Activated T-cell treated with anti-CD3 and anti-CD28 coated beads, Interleukin-2, amount 50 U/mL, for 4 hours (primary cell): Measurements from ENCODE around the gene PDE4B. TPM values are rescaled to one million over a fixed set of nuclear protein-coding genes. Genes with fewer than 3 reads are reported as not detected.
A peak's percentile ranks its signal among the peaks of the same experiment; 100 is the strongest.

Experiments
- ATAC-seq, 2 donors: fragments of 200-7000 bp; cut with Tn5 transposase; one replicate each; pipeline ENCODE4 v1.10.0; 2021
- DNase-seq: peaks from one replicate; pipeline ENCODE4 v3.0.0-alpha.2; 2020
- H3K27me3 Mint-ChIP-seq: one replicate; pipeline ENCODE4 v1.8.0; 2021; ENCODE audit warnings: low read depth, mixed read lengths
- H3K36me3 Mint-ChIP-seq: one replicate; pipeline ENCODE4 v1.8.0; 2022; ENCODE audit warnings: mixed read lengths; ENCODE audit not compliant: insufficient read depth
- H3K4me1 Mint-ChIP-seq: one replicate; pipeline ENCODE4 v1.8.0; 2021; ENCODE audit warnings: low read depth, mixed read lengths
- H3K4me3 Mint-ChIP-seq: one replicate; pipeline ENCODE4 v1.8.0; 2021; ENCODE audit warnings: mild to moderate bottlenecking, moderate library complexity, mixed read lengths
- H3K9me3 Mint-ChIP-seq: one replicate; pipeline ENCODE4 v1.8.0; 2021; ENCODE audit warnings: mixed read lengths
- total RNA-seq, 3 donors: library from RNA; stranded (reverse); gene quantifications; one replicate each; pipeline ENCODE4 v1.2.1, GENCODE V29; 2021

PDE4B gene
- total RNA-seq, 3 donors from 2014 or later, result 18.8 to 31.5 (median 20.8) TPM

GRCh38 chr1:66365635-66366034 lies 572.9 kb downstream of the PDE4B start:
- Mint-ChIP-seq H3K9me3 (no peaks in the 10 kb centered on the region), H3K4me3 (no peak overlapping the region), H3K36me3 (peaks cover 80% of the 10 kb centered on the region), H3K27me3 (no peaks in the 10 kb centered on the region), H3K4me1 (peaks cover 77% of the 10 kb centered on the region)
- ATAC-seq (no peak), DNase-seq (no peak)

DNA sequence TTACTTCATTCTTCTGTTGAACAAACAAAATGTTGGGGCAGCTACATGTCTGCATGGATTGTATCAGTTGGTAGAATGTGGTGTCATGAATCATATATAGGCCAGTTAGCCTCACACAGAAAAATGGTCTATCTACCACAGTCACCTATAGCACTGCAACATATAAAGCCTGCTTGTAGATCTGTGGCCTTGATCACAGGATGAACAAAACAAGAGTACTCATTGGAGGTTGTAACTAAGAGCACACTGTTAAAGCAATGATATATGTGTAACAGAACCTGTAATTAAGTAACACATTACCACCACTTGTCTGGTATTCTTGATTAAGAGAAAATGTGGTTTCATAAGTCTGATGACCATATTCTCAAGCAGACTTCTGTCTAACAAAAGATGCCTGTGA lies 573.9 kb downstream of the PDE4B start:
- no peak for DNase-seq
- Mint-ChIP-seq H3K36me3 (peaks cover 80% of the 10 kb centered on the region), H3K9me3 (no peaks in the 10 kb centered on the region), H3K27me3 (no peaks in the 10 kb centered on the region), H3K4me1 (peaks cover 80% of the 10 kb centered on the region), H3K4me3 (peak overlapping the region; percentile 29)
- no peak for ATAC-seq

DNA sequence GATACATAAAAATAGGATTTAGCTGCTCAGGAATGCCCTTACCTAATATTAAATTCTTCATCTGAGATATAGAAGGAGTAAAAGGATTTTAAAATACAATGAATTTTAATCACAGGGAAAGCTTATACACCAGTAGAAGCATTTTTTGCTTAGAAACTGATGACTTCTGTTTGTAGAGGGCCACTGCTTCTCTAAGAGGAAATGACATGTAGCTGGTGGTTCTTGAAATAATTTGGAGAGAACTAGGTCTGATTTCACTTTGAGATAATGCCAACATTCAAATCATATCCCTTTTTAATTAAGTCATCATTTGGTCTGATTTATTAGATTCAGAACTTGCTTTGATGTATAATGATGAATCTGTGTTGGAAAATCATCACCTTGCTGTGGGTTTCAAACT lies 574.7 kb downstream of the PDE4B start:
- H3K9me3 Mint-ChIP-seq, result no peaks in the 10 kb centered on the region
- peaks cover 80% of the 10 kb centered on the region for H3K36me3 Mint-ChIP-seq
- ATAC-seq (peak; percentile 1 to 6), DNase-seq (no peak)
- H3K4me1 Mint-ChIP-seq, result peaks cover 83% of the 10 kb centered on the region
- peak overlapping the region; percentile 29 for H3K4me3 Mint-ChIP-seq
- H3K27me3 Mint-ChIP-seq, result no peaks in the 10 kb centered on the region

DNA sequence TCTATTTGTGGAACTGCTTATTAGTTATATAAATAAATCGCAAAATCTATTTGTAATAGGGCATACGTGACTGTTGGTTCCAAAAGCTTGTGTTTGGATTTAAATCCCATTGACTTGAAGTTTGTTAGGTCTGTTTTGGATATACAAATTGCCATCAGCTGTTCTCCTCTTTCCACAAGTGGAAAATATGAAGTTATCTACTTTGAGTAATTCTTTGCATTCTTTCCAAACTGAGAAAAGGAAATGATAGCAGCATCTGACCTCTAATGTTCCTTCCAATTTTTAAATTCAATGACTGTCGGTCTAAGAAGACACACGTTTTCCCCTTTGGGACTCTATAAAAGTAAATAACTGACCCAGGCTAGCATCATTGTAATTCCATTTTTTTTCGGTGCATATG lies 575.6 kb downstream of the PDE4B start:
- no peak for DNase-seq
- no peaks in the 10 kb centered on the region for H3K9me3 Mint-ChIP-seq
- H3K4me1 Mint-ChIP-seq, result peaks cover 88% of the 10 kb centered on the region
- no peaks in the 10 kb centered on the region for H3K27me3 Mint-ChIP-seq
- H3K4me3 Mint-ChIP-seq, result peak overlapping the region; percentile 55
- no peak for ATAC-seq
- H3K36me3 Mint-ChIP-seq, result peaks cover 82% of the 10 kb centered on the region

GRCh38 chr1:66370462-66370971 lies 577.8 kb downstream of the PDE4B start:
- ATAC-seq (peak; percentile 41 to 54), DNase-seq (no peak)
- peaks cover 67% of the 10 kb centered on the region for H3K36me3 Mint-ChIP-seq
- H3K9me3 Mint-ChIP-seq, result no peaks in the 10 kb centered on the region
- H3K4me3 Mint-ChIP-seq, result peak overlapping the region; percentile 60
- no peaks in the 10 kb centered on the region for H3K27me3 Mint-ChIP-seq
- H3K4me1 Mint-ChIP-seq, result peaks cover 92% of the 10 kb centered on the region

DNA sequence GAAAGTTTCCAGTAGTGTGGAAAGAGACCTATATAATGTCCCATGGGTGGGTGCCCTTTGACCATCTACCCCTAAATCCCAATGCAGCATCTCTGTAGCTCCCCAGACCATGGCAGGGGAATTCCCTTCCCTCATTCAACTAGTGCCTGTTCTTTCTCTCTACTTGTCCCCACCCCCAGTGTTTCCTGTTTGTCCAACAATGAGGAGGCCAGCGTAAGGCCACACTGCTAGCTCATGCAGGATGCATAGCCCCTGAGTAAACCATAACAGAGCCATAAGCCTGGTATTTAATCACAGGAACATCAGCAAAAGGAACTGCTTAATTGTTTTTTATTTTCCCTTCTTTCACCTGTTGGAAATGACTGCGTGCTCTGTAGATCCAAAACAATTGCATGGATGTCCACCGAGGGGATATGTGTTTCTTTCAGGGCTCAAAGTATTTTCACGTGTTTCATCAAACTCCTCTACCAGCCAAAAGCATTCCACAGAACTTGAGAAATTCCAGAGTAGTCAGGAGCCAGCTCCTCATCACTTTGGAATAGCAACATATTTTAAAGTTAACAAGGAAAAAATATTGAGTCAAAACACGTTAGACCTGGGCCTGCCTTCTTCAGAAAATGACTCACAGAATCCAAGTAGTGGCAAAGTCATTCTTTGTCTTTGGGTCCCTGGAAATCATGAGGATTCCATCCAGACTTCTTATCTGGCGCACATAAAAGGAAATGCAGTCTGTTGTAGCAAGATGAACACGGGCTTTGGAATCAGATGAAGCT lies 578.7 kb downstream of the PDE4B start:
- Mint-ChIP-seq H3K4me3 (peak overlapping the region; percentile 40), H3K27me3 (no peaks in the 10 kb centered on the region), H3K4me1 (peaks cover 93% of the 10 kb centered on the region), H3K9me3 (no peaks in the 10 kb centered on the region), H3K36me3 (peaks cover 59% of the 10 kb centered on the region)
- no peak for DNase-seq
- ATAC-seq, result peak in 1 of 2 donors; percentile 5

- no peak for ATAC-seq
- H3K4me3 Mint-ChIP-seq, result peak overlapping the region; percentile 40
- H3K27me3 Mint-ChIP-seq, result no peaks in the 10 kb centered on the region
- H3K4me1 Mint-ChIP-seq, result peaks cover 87% of the 10 kb centered on the region
- DNase-seq, result no peak
- H3K9me3 Mint-ChIP-seq, result no peaks in the 10 kb centered on the region
- peaks cover 47% of the 10 kb centered on the region for H3K36me3 Mint-ChIP-seq
These were observed 579.9 kb downstream of the PDE4B start for GRCh38 chr1:66372522-66373101.

DNA sequence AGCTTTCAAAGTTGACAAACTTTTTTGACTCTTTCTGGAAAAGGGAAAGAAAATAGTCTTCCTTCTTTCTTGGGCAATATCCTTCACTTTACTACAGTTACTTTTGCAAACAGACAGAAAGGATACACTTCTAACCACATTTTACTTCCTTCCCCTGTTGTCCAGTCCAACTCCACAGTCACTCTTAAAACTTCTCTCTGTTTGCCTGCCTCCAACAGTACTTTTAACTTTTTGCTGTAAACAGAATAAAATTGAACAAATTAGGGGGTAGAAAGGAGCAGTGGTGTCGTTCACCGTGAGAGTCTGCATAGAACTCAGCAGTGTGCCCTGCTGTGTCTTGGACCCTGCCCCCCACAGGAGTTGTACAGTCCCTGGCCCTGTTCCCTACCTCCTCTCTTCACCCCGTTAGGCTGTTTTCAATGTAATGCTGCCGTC lies 580.5 kb downstream of the PDE4B start:
- Mint-ChIP-seq H3K27me3 (no peaks in the 10 kb centered on the region), H3K36me3 (peaks cover 43% of the 10 kb centered on the region), H3K4me1 (peaks cover 86% of the 10 kb centered on the region), H3K9me3 (no peaks in the 10 kb centered on the region), H3K4me3 (peak overlapping the region; percentile 17)
- DNase-seq (no peak), ATAC-seq (no peak)

- Mint-ChIP-seq H3K4me1 (peaks cover 80% of the 10 kb centered on the region), H3K36me3 (peaks cover 33% of the 10 kb centered on the region), H3K9me3 (no peaks in the 10 kb centered on the region), H3K4me3 (peak overlapping the region; percentile 24), H3K27me3 (no peaks in the 10 kb centered on the region)
- DNase-seq (no peak), ATAC-seq (peak; percentile 39)
These were observed 581.5 kb downstream of the PDE4B start for GRCh38 chr1:66374148-66374547.

DNA sequence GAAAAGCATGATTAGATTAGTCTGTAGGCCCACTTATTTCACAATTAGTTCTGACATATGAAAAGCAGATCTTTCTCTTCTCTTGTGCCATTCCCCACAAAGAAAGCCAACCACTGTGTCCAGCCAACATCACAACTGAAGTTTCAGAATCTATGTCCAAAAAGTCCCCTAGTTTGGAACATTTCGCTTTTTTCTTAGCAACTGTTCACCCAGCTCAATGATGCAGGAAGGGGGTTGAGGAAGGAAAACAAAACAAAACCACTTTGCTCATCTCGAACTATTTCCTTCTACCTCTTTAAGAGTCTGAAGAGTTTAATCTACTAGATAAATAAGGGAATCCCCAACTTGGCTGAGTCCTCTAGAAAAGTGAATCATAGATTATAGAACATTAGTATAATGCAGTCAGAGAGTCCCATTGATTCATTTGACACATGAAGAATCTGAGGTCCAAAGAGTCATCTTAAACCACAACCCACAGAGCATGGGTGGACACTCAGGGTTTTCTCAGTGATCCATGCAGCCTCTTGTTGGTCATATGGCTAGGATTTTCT lies 581.9 kb downstream of the PDE4B start:
- ATAC-seq (peak; percentile 62 to 73), DNase-seq (no peak)
- no peaks in the 10 kb centered on the region for H3K9me3 Mint-ChIP-seq
- peak overlapping the region; percentile 70 for H3K4me3 Mint-ChIP-seq
- no peaks in the 10 kb centered on the region for H3K27me3 Mint-ChIP-seq
- peaks cover 29% of the 10 kb centered on the region for H3K36me3 Mint-ChIP-seq
- peaks cover 80% of the 10 kb centered on the region for H3K4me1 Mint-ChIP-seq

- H3K9me3 Mint-ChIP-seq, result no peaks in the 10 kb centered on the region
- no peaks in the 10 kb centered on the region for H3K27me3 Mint-ChIP-seq
- no peak overlapping the region for H3K4me3 Mint-ChIP-seq
These were observed 582.4 kb downstream of the PDE4B start for GRCh38 chr1:66375125-66375524.

GRCh38 chr1:66380452-66381212 lies 587.9 kb downstream of the PDE4B start:
- H3K36me3 Mint-ChIP-seq, result peaks cover 2% of the 10 kb centered on the region
- ATAC-seq (peak; percentile 49 to 80), DNase-seq (no peak)
- H3K4me1 Mint-ChIP-seq, result peaks cover 44% of the 10 kb centered on the region
- H3K4me3 Mint-ChIP-seq, result peak overlapping the region; percentile 39
- H3K9me3 Mint-ChIP-seq, result peaks cover 5% of the 10 kb centered on the region
- no peaks in the 10 kb centered on the region for H3K27me3 Mint-ChIP-seq

More at GRCh38 chr1:66375125-66375524, 582.4 kb downstream of the PDE4B start:
- ATAC-seq, result no peak
- Mint-ChIP-seq H3K4me1 (peaks cover 78% of the 10 kb centered on the region), H3K36me3 (peaks cover 28% of the 10 kb centered on the region)
- DNase-seq, result no peak

DNA sequence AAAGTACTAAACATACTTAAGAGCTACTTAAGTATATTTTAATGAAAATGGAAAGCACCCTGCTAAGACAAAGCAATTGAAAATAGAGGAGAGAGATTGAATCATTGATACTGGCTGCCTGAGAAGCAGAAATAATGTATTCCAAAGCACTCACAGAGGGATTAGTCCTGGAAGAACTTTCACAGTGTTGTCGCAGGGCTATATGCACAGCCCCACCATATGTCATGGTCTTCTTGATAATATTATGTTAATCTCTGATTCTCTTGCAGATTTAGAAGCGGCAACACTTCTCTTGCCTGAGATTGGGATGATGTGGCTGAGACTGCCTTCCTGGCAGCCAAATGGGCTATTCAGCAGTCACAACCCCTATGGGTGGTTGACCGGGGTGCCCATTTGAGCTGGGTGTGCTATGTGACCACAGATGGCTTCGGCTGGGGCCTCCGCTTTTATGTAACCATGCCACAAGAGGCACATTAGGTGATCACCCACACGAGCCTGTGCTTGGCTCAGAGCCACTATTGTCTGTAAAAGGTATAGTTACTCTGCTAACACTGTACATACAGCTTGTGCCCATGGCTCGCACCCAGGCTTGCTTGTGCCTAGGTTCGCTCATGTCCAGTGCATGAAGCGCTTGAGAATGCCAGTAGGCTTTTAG lies 589.1 kb downstream of the PDE4B start:
- H3K9me3 Mint-ChIP-seq, result peaks cover 10% of the 10 kb centered on the region
- H3K36me3 Mint-ChIP-seq, result peaks cover 2% of the 10 kb centered on the region
- DNase-seq, result no peak
- no peak for ATAC-seq
- no peaks in the 10 kb centered on the region for H3K27me3 Mint-ChIP-seq
- H3K4me3 Mint-ChIP-seq, result no peak overlapping the region
- peaks cover 35% of the 10 kb centered on the region for H3K4me1 Mint-ChIP-seq

GRCh38 chr1:66383168-66383567 lies 590.5 kb downstream of the PDE4B start:
- H3K4me3 Mint-ChIP-seq, result no peak overlapping the region

More at GRCh38 chr1:66383168-66383567, 590.5 kb downstream of the PDE4B start:
- ATAC-seq, result no peak
- no peaks in the 10 kb centered on the region for H3K27me3 Mint-ChIP-seq
- H3K9me3 Mint-ChIP-seq, result peaks cover 14% of the 10 kb centered on the region
- H3K36me3 Mint-ChIP-seq, result peaks cover 2% of the 10 kb centered on the region
- DNase-seq, result no peak
- peaks cover 27% of the 10 kb centered on the region for H3K4me1 Mint-ChIP-seq
